ENCODE measurements around the gene ROR1. TPM values are rescaled to one million over a fixed set of nuclear protein-coding genes. Genes with fewer than 3 reads are reported as not detected.

The ROR1 gene
- total RNA-seq, 1 experiment from 2014 or later: 19.0 TPM

DNA sequence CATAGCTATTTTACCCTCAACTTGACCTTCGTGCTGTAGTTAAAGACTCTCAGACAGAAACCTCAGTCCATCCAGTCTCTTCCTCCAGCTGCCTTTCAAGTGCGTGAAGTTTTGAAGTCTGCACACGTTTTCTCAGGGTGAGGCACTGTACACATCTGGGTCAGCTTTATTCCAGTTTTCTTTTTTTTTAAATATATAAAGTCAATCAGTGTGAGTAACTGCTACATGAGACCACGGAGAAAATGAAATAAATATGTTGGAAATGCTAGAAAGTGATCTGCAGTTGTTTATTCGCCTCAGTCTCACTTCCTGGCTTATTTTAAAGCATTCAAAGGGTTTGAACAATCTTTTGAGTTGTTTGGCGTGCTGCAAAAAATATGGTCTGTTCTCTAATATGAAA is 135.7 kb downstream of the ROR1 start:
- intact Hi-C loops (cut with micrococcal nuclease; ENCODE audit: unreplicated experiment): no loop called here
- ChIA-PET CTCF (interaction anchor here (0.6 kb wide), 1 partner anchor 378 kb away, joined by 3 read pairs; no protein-coding TSS in a partner anchor), POLR2A (ENCODE audit: unreplicated experiment) (interaction anchor here (0.5 to 0.7 kb wide), 2 partner anchors 85 to 983 kb away, joined by 4 to 6 read pairs; no protein-coding TSS in a partner anchor)
- Histone ChIP-seq H3K36me3 (ENCODE audit: low read depth) (no peaks in the 10 kb centered on the region), H2AFZ (no peak overlapping the region), H3K27ac (no peak overlapping the region), H3K4me1 (replicated peaks; ENCODE audit: insufficient read depth) (peaks cover 11% of the 10 kb centered on the region), H3K4me2 (no peak overlapping the region), H3K79me2 (ENCODE audit: low read depth) (peaks cover 39% of the 10 kb centered on the region; the same call in 1 of the 2 replicates), H3K9me2 (ENCODE audit: insufficient read depth) (no peaks in the 10 kb centered on the region), H3K4me3 (no peak overlapping the region), H3F3A (ENCODE audit: insufficient read depth, low read depth) (no peaks in the 10 kb centered on the region), H4K20me1 (ENCODE audit: insufficient read depth) (no peaks in the 10 kb centered on the region), H3K9me3 (ENCODE audit: insufficient read depth, low read depth) (no peaks in the 10 kb centered on the region), H3K27me3 (ENCODE audit: insufficient read depth, low read depth) (no peaks in the 10 kb centered on the region)
- no TSS peak for BruUV-seq (replicated peaks)
- TF ChIP-seq, protein P1, sequence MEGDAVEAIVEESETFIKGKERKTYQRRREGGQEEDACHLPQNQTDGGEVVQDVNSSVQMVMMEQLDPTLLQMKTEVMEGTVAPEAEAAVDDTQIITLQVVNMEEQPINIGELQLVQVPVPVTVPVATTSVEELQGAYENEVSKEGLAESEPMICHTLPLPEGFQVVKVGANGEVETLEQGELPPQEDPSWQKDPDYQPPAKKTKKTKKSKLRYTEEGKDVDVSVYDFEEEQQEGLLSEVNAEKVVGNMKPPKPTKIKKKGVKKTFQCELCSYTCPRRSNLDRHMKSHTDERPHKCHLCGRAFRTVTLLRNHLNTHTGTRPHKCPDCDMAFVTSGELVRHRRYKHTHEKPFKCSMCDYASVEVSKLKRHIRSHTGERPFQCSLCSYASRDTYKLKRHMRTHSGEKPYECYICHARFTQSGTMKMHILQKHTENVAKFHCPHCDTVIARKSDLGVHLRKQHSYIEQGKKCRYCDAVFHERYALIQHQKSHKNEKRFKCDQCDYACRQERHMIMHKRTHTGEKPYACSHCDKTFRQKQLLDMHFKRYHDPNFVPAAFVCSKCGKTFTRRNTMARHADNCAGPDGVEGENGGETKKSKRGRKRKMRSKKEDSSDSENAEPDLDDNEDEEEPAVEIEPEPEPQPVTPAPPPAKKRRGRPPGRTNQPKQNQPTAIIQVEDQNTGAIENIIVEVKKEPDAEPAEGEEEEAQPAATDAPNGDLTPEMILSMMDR (conservative IDR thresholded peaks at IDR 0.05): no peak
- TF ChIP-seq EZH2 (IDR thresholded peaks at IDR 0.05; ENCODE audit: low read depth): no peak
- no peak for DNase-seq

DNA sequence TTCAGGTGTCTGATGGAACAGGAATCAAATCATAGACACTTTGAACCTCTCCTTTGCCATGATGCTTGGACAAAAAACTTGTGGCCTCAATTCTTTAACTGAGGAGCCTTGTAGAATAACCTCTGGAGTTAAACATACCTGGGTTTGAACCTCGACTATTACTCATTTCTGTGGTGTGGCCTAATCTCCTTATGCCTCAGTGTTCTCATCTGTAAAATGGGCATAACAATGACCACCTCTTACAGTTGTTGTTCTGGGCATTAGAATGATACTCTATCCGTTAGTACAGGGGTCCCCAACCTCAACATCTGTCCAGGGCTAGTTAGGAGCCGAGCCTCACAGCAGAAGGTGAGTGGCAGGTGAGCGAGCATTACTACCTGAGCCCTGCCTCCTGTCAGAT is 137.2 kb downstream of the ROR1 start:
- Histone ChIP-seq H3K27me3 (ENCODE audit: insufficient read depth, low read depth) (no peaks in the 10 kb centered on the region), H3F3A (ENCODE audit: insufficient read depth, low read depth) (no peaks in the 10 kb centered on the region), H3K79me2 (ENCODE audit: low read depth) (peaks cover 32% of the 10 kb centered on the region; the same call in 1 of the 2 replicates), H4K20me1 (ENCODE audit: insufficient read depth) (no peaks in the 10 kb centered on the region), H3K9me2 (ENCODE audit: insufficient read depth) (no peaks in the 10 kb centered on the region), H3K9me3 (ENCODE audit: insufficient read depth, low read depth) (no peaks in the 10 kb centered on the region), H3K4me3 (no peak overlapping the region), H3K4me1 (replicated peaks; ENCODE audit: insufficient read depth) (peaks cover 13% of the 10 kb centered on the region), H3K4me2 (no peak overlapping the region), H3K36me3 (ENCODE audit: low read depth) (no peaks in the 10 kb centered on the region), H2AFZ (no peak overlapping the region), H3K27ac (no peak overlapping the region)
- intact Hi-C loops (cut with micrococcal nuclease; ENCODE audit: unreplicated experiment): no loop called here
- TF ChIP-seq EZH2 (IDR thresholded peaks at IDR 0.05; ENCODE audit: low read depth): no peak
- TF ChIP-seq, protein P1 (conservative IDR thresholded peaks at IDR 0.05): no peak
- BruUV-seq (replicated peaks): no TSS peak
- ChIA-PET POLR2A (ENCODE audit: unreplicated experiment) (no interaction called here), CTCF (no interaction called here)
- no peak for DNase-seq

DNA sequence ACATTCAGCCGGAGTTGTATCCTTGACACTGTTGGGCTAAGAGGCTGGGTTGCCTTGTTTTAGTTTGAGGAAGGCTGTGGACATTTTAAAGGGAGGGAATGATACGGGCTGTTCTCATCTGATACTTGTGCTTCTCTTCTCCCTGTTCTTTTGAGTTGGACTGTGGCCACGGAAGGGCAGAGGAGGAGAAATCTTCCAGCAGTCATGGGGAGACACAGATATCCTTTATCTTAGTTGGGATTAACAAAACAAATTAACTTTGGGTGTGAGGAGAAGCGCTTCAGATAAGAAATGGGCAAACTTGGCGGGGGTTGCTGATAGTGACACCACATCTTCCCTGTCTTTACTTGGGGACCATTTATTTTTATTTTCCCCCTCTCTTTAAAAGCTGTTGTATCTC is 138.8 kb downstream of the ROR1 start:
- no peak for DNase-seq
- POLR2A ChIA-PET (ENCODE audit: unreplicated experiment): no interaction called here
- intact Hi-C loops (cut with micrococcal nuclease; ENCODE audit: unreplicated experiment): no loop called here
- H3K79me2 ChIP-seq (ENCODE audit: low read depth): peaks cover 20% of the 10 kb centered on the region; the same call in 1 of the 2 replicates
- H3K4me3 ChIP-seq: no peak overlapping the region
- no peaks in the 10 kb centered on the region for H3K9me2 ChIP-seq (ENCODE audit: insufficient read depth)
- H3K27ac ChIP-seq: no peak overlapping the region
- no TSS peak for BruUV-seq (replicated peaks)
- H3K36me3 ChIP-seq (ENCODE audit: low read depth): 0 out of 2 replicates have a peak, but pooled peaks cover 2% of the 10 kb centered on the region
- H3K4me2 ChIP-seq: no peak overlapping the region
- TF ChIP-seq, protein P1 (conservative IDR thresholded peaks at IDR 0.05): no peak
- no peak for TF ChIP-seq EZH2 (IDR thresholded peaks at IDR 0.05; ENCODE audit: low read depth)
- CTCF ChIA-PET: no interaction called here
- no peaks in the 10 kb centered on the region for H3K27me3 ChIP-seq (ENCODE audit: insufficient read depth, low read depth)
- peaks cover 21% of the 10 kb centered on the region for H3K4me1 ChIP-seq (replicated peaks; ENCODE audit: insufficient read depth)
- no peaks in the 10 kb centered on the region for H4K20me1 ChIP-seq (ENCODE audit: insufficient read depth)
- H3K9me3 ChIP-seq (ENCODE audit: insufficient read depth, low read depth): no peaks in the 10 kb centered on the region
- H2AFZ ChIP-seq: no peak overlapping the region
- H3F3A ChIP-seq (ENCODE audit: insufficient read depth, low read depth): no peaks in the 10 kb centered on the region
